Amygdala (tissue), 56 donors: Measurements from ENCODE around the gene CEACAM20.
A peak's percentile ranks its signal among the peaks of the same experiment; 100 is the strongest.
"Not testable (repeated sequence)": the region's sequence is repeated elsewhere in the genome, so short reads cannot be mapped to it uniquely, and the experiment has no call there.

Source experiments
- DNase-seq, 56 donors: peaks; one replicate each; lab custom pipeline; 2025; lab: John Stamatoyannopoulos, UW

CEACAM20 gene

GRCh38 chr19:44550976-44551375 is 21.5 kb upstream of the CEACAM20 start:
- DNase-seq: not testable (repeated sequence)

GRCh38 chr19:44549507-44549906 is 20.0 kb upstream of the CEACAM20 start:
- no peak for DNase-seq

GRCh38 chr19:44548736-44549135 is 19.3 kb upstream of the CEACAM20 start:
- no peak for DNase-seq

- no peak for DNase-seq
Measured at GRCh38 chr19:44544031-44544430, 14.6 kb upstream of the CEACAM20 start.

GRCh38 chr19:44542671-44543070 is 13.2 kb upstream of the CEACAM20 start:
- no peak for DNase-seq

- DNase-seq: no peak
Measured at GRCh38 chr19:44540736-44541135, 11.3 kb upstream of the CEACAM20 start.

- no peak for DNase-seq
Measured at GRCh38 chr19:44539991-44540390, 10.5 kb upstream of the CEACAM20 start.

GRCh38 chr19:44539236-44539826 is 9.9 kb upstream of the CEACAM20 start:
- no peak for DNase-seq

GRCh38 chr19:44535361-44535760 is 5.9 kb upstream of the CEACAM20 start:
- DNase-seq: not testable (repeated sequence)

- no peak for DNase-seq
Measured at GRCh38 chr19:44532819-44533218, 3.3 kb upstream of the CEACAM20 start.

- DNase-seq: no peak
Measured at GRCh38 chr19:44530777-44531176, 1.3 kb upstream of the CEACAM20 start.

GRCh38 chr19:44527554-44527953 is 1.9 kb downstream of the CEACAM20 start:
- no peak for DNase-seq

GRCh38 chr19:44525721-44526430 is 3.6 kb downstream of the CEACAM20 start:
- no peak for DNase-seq

GRCh38 chr19:44521370-44521769 is 8.1 kb downstream of the CEACAM20 start:
- DNase-seq: no peak

- no peak for DNase-seq
Measured at GRCh38 chr19:44517146-44517545, 12.3 kb downstream of the CEACAM20 start.

GRCh38 chr19:44515907-44516306 is 13.6 kb downstream of the CEACAM20 start:
- no peak for DNase-seq

- DNase-seq: no peak
Measured at GRCh38 chr19:44515031-44515430, 14.4 kb downstream of the CEACAM20 start.

GRCh38 chr19:44512326-44513298 is 16.9 kb downstream of the CEACAM20 start:
- peak in 1 of 56 donors; percentile 2 for DNase-seq

- DNase-seq: no peak
Measured at GRCh38 chr19:44509478-44509877, 20.0 kb downstream of the CEACAM20 start.

GRCh38 chr19:44499962-44500949 is 29.2 kb downstream of the CEACAM20 start, which contains the start of gene ZNF180:
Gene ZNF180, minus strand, starts transcription at chr19:44500522. Its CDS starts 3,188 bp downstream, at chr19:44497334.
- peak; percentile 66 to 98 (median 92) for DNase-seq
